GM23338 (cell line): ENCODE data around the gene TWIST2. TPM values are rescaled to one million over a fixed set of nuclear protein-coding genes. Genes with fewer than 3 reads are reported as not detected.

Experiments used
- ATAC-seq: fragments of 200-7000 bp; cut with Tn5 transposase; 3 replicates; pipeline ENCODE4 v1.9.1; 2020
- DNase-seq: peaks from one replicate; pipeline ENCODE4 v3.0.0-alpha.2; 2015; ENCODE audit warnings: low spot score
- H2AFZ ChIP-seq: fragments of 200-600 bp; sonication (generic); 2 replicates; pipeline ENCODE4 v1.8.0; 2016; ENCODE audit warnings: antibody characterized with exemption, mild to moderate bottlenecking, moderate library complexity
- H3F3A ChIP-seq: fragments of 200-600 bp; sonication (generic); replicated peaks from 2 replicates; pipeline ENCODE4 v1.8.0; 2017; ENCODE audit warnings: antibody characterized with exemption, mixed run types, low read depth
- H3K27ac ChIP-seq: fragments of 200-600 bp; sonication (generic); 2 replicates; pipeline ENCODE4 v1.6.1; 2016; ENCODE audit warnings: low read depth
- H3K27me3 ChIP-seq: fragments of 200-600 bp; sonication (generic); 2 replicates; pipeline ENCODE4 v1.8.0; 2016; ENCODE audit warnings: mild to moderate bottlenecking, mixed run types, moderate library complexity; ENCODE audit not compliant: insufficient read depth
- H3K36me3 ChIP-seq: fragments of 200-600 bp; sonication (generic); 2 replicates; pipeline ENCODE4 v1.8.0; 2016; ENCODE audit warnings: mild to moderate bottlenecking; ENCODE audit not compliant: insufficient read depth
- H3K4me1 ChIP-seq: fragments of 200-600 bp; sonication (generic); 2 replicates; pipeline ENCODE4 v1.8.0; 2016; ENCODE audit warnings: mild to moderate bottlenecking, moderate library complexity; ENCODE audit not compliant: insufficient read depth
- H3K4me2 ChIP-seq: fragments of 200-600 bp; sonication (generic); 2 replicates; pipeline ENCODE4 v1.7.1; 2017; ENCODE audit warnings: mixed run types
- H3K4me3 ChIP-seq: fragments of 200-600 bp; sonication (generic); 2 replicates; pipeline ENCODE4 v1.6.1; 2016; ENCODE audit warnings: mixed run types
- H3K79me2 ChIP-seq: fragments of 200-600 bp; sonication (generic); replicated peaks from 2 replicates; pipeline ENCODE4 v1.8.0; 2017; ENCODE audit warnings: mild to moderate bottlenecking; ENCODE audit not compliant: insufficient read depth
- H3K9me2 ChIP-seq: fragments of 200-600 bp; sonication (generic); 2 replicates; pipeline ENCODE4 v1.8.0; 2017; ENCODE audit not compliant: insufficient read depth
- H4K20me1 ChIP-seq: fragments of 200-600 bp; sonication (generic); replicated peaks from 2 replicates; pipeline ENCODE4 v1.8.0; 2017; ENCODE audit warnings: mild to moderate bottlenecking; ENCODE audit not compliant: insufficient read depth
- H3K27ac Mint-ChIP-seq: 2 replicates; pipeline ENCODE4 v1.8.0; 2020; ENCODE audit warnings: inconsistent platforms, mild to moderate bottlenecking, moderate library complexity, mixed read lengths
- H3K27me3 Mint-ChIP-seq: 3 replicates; pipeline ENCODE4 v1.8.0; 2022; ENCODE audit warnings: low read depth, mild to moderate bottlenecking, moderate library complexity, mixed read lengths, inconsistent platforms; ENCODE audit not compliant: insufficient read depth, poor library complexity
- H3K36me3 Mint-ChIP-seq: 3 replicates; pipeline ENCODE4 v1.8.0; 2021; ENCODE audit warnings: low read depth, mild to moderate bottlenecking, inconsistent platforms, moderate library complexity, mixed read lengths
- H3K4me1 Mint-ChIP-seq: 3 replicates; pipeline ENCODE4 v1.8.0; 2020; ENCODE audit warnings: mild to moderate bottlenecking, inconsistent platforms, mixed read lengths
- H3K4me3 Mint-ChIP-seq: 3 replicates; pipeline ENCODE4 v1.8.0; 2021; ENCODE audit warnings: moderate library complexity, mild to moderate bottlenecking, inconsistent platforms, mixed read lengths
- H3K9me3 Mint-ChIP-seq: 3 replicates; pipeline ENCODE4 v1.8.0; 2020; ENCODE audit warnings: moderate library complexity, mild to moderate bottlenecking, inconsistent platforms, mixed read lengths
- CREB1 ChIP-seq: fragments of 250-450 bp; sonication (Bioruptor Pico); IDR thresholded peaks from 2 replicates; pipeline ENCODE4 v1.5.0; 2020; ENCODE audit warnings: low read depth, mild to moderate bottlenecking, moderate library complexity
- EZH2 ChIP-seq: fragments of 200-600 bp; sonication (generic); IDR thresholded peaks from one replicate; pipeline ENCODE4 v1.8.0; 2017; ENCODE audit warnings: antibody characterized with exemption, mild to moderate bottlenecking, low read depth; ENCODE audit not compliant: unreplicated experiment
- EZH2phosphoT487 ChIP-seq: fragments of 200-600 bp; sonication (generic); IDR thresholded peaks from one replicate; pipeline ENCODE4 v1.8.1; 2018; ENCODE audit warnings: antibody characterized with exemption; ENCODE audit not compliant: unreplicated experiment
- JUNB ChIP-seq: IDR thresholded peaks from one replicate; pipeline ENCODE4 v1.6.1; 2016; ENCODE audit warnings: antibody characterized with exemption; ENCODE audit not compliant: unreplicated experiment
- NANOG ChIP-seq: IDR thresholded peaks from 2 replicates; pipeline ENCODE4 v1.6.1; 2016; ENCODE audit warnings: antibody characterized with exemption, borderline replicate concordance
- POLR2AphosphoS5 ChIP-seq: IDR thresholded peaks from 2 replicates; pipeline ENCODE4 v1.6.1; 2016; ENCODE audit warnings: antibody characterized with exemption, low read depth
- STAT1 ChIP-seq: IDR thresholded peaks from one replicate; pipeline ENCODE4 v1.6.1; 2016; ENCODE audit warnings: antibody characterized with exemption; ENCODE audit not compliant: unreplicated experiment
- ZNF114 ChIP-seq: fragments of 250-450 bp; sonication (Bioruptor Pico); IDR thresholded peaks from 2 replicates; pipeline ENCODE4 v1.5.0; 2020; ENCODE audit warnings: mild to moderate bottlenecking, moderate library complexity
- ZNF331 ChIP-seq: fragments of 250-450 bp; sonication (Bioruptor Pico); IDR thresholded peaks from 2 replicates; pipeline ENCODE4 v1.5.0; 2020; ENCODE audit warnings: low read depth, mild to moderate bottlenecking, moderate library complexity
- polyA plus RNA-seq: library from polyadenylated mRNA; unstranded; fragments of >200 nt; fragmentation: Nextera tagmentation; extraction: Ambion mirVana; gene quantifications from 2 replicates; pipeline ENCODE4 v1.2.1, GENCODE V29; 2016
- total RNA-seq: library from RNA; depleted of rRNA; stranded (reverse); fragments of >200 nt; shearing (Covaris generic); gene quantifications from 2 replicates; pipeline ENCODE4 v1.2.3, GENCODE V29; 2014
- TF ChIP-seq, protein P1 (sequence below): IDR thresholded peaks from one replicate; pipeline ENCODE4 v1.6.1; 2018; ENCODE audit warnings: antibody characterized with exemption; ENCODE audit not compliant: unreplicated experiment
- TF ChIP-seq, protein P2 (sequence below): fragments of 250-450 bp; sonication (Bioruptor Pico); IDR thresholded peaks from 2 replicates; pipeline ENCODE4 v1.5.0; 2020; ENCODE audit warnings: mild to moderate bottlenecking, moderate library complexity
- TF ChIP-seq, protein P3 (sequence below): IDR thresholded peaks from 2 replicates; pipeline ENCODE4 v1.6.1; 2016; ENCODE audit warnings: antibody characterized with exemption
- TF ChIP-seq, protein P4 (sequence below), 2 experiments: fragments of 200-600 bp in 1 of 2; sonication (generic) in 1 of 2; conservative IDR thresholded peaks; 2 replicates each; pipeline versions ENCODE4 v1.5.1 to v1.6.1; 2016 to 2017; ENCODE audit warnings: antibody characterized with exemption in 2 of 2, low read depth in 2 of 2, mild to moderate bottlenecking in 2 of 2, moderate library complexity in 1 of 2

The TWIST2 gene
- total and polyA plus RNA-seq, 2 experiments from 2014 or later: 7.0 to 12.5 TPM

DNA sequence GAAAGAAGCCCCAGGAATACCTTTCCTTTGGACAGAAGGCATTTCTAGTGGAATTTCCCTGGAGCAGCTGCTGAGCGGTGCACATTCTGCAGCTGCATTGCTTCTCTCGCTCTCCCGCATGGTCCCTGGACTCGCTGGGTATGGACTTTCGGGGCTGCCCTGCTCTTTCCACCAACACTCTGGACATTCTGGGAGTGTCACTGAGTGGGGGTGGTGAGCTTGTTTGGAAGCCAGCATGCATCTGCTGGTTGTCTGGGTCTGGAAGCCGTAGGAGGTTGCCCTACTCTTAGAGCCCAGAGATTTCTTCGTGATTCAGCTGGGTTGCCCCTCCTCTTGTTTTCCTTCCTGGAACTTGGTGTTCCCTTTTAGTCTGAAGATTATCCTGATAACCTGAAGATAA, 52.6 kb downstream of the TWIST2 start:
- no peak overlapping the region for H3K4me3 ChIP-seq
- DNase-seq (no peak), ATAC-seq (no peak)
- H3K79me2 ChIP-seq: no peaks in the 10 kb centered on the region
- H2AFZ ChIP-seq: no peak overlapping the region
- peaks cover 9% of the 10 kb centered on the region; the same call in 2 of the 3 replicates for H3K4me1 Mint-ChIP-seq
- H3K4me2 ChIP-seq: no peak overlapping the region
- TF ChIP-seq STAT1: no peak
- no peak for TF ChIP-seq EZH2
- TF ChIP-seq, protein P1, sequence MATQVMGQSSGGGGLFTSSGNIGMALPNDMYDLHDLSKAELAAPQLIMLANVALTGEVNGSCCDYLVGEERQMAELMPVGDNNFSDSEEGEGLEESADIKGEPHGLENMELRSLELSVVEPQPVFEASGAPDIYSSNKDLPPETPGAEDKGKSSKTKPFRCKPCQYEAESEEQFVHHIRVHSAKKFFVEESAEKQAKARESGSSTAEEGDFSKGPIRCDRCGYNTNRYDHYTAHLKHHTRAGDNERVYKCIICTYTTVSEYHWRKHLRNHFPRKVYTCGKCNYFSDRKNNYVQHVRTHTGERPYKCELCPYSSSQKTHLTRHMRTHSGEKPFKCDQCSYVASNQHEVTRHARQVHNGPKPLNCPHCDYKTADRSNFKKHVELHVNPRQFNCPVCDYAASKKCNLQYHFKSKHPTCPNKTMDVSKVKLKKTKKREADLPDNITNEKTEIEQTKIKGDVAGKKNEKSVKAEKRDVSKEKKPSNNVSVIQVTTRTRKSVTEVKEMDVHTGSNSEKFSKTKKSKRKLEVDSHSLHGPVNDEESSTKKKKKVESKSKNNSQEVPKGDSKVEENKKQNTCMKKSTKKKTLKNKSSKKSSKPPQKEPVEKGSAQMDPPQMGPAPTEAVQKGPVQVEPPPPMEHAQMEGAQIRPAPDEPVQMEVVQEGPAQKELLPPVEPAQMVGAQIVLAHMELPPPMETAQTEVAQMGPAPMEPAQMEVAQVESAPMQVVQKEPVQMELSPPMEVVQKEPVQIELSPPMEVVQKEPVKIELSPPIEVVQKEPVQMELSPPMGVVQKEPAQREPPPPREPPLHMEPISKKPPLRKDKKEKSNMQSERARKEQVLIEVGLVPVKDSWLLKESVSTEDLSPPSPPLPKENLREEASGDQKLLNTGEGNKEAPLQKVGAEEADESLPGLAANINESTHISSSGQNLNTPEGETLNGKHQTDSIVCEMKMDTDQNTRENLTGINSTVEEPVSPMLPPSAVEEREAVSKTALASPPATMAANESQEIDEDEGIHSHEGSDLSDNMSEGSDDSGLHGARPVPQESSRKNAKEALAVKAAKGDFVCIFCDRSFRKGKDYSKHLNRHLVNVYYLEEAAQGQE: no peak
- no peak for TF ChIP-seq JUNB
- TF ChIP-seq, protein P2, sequence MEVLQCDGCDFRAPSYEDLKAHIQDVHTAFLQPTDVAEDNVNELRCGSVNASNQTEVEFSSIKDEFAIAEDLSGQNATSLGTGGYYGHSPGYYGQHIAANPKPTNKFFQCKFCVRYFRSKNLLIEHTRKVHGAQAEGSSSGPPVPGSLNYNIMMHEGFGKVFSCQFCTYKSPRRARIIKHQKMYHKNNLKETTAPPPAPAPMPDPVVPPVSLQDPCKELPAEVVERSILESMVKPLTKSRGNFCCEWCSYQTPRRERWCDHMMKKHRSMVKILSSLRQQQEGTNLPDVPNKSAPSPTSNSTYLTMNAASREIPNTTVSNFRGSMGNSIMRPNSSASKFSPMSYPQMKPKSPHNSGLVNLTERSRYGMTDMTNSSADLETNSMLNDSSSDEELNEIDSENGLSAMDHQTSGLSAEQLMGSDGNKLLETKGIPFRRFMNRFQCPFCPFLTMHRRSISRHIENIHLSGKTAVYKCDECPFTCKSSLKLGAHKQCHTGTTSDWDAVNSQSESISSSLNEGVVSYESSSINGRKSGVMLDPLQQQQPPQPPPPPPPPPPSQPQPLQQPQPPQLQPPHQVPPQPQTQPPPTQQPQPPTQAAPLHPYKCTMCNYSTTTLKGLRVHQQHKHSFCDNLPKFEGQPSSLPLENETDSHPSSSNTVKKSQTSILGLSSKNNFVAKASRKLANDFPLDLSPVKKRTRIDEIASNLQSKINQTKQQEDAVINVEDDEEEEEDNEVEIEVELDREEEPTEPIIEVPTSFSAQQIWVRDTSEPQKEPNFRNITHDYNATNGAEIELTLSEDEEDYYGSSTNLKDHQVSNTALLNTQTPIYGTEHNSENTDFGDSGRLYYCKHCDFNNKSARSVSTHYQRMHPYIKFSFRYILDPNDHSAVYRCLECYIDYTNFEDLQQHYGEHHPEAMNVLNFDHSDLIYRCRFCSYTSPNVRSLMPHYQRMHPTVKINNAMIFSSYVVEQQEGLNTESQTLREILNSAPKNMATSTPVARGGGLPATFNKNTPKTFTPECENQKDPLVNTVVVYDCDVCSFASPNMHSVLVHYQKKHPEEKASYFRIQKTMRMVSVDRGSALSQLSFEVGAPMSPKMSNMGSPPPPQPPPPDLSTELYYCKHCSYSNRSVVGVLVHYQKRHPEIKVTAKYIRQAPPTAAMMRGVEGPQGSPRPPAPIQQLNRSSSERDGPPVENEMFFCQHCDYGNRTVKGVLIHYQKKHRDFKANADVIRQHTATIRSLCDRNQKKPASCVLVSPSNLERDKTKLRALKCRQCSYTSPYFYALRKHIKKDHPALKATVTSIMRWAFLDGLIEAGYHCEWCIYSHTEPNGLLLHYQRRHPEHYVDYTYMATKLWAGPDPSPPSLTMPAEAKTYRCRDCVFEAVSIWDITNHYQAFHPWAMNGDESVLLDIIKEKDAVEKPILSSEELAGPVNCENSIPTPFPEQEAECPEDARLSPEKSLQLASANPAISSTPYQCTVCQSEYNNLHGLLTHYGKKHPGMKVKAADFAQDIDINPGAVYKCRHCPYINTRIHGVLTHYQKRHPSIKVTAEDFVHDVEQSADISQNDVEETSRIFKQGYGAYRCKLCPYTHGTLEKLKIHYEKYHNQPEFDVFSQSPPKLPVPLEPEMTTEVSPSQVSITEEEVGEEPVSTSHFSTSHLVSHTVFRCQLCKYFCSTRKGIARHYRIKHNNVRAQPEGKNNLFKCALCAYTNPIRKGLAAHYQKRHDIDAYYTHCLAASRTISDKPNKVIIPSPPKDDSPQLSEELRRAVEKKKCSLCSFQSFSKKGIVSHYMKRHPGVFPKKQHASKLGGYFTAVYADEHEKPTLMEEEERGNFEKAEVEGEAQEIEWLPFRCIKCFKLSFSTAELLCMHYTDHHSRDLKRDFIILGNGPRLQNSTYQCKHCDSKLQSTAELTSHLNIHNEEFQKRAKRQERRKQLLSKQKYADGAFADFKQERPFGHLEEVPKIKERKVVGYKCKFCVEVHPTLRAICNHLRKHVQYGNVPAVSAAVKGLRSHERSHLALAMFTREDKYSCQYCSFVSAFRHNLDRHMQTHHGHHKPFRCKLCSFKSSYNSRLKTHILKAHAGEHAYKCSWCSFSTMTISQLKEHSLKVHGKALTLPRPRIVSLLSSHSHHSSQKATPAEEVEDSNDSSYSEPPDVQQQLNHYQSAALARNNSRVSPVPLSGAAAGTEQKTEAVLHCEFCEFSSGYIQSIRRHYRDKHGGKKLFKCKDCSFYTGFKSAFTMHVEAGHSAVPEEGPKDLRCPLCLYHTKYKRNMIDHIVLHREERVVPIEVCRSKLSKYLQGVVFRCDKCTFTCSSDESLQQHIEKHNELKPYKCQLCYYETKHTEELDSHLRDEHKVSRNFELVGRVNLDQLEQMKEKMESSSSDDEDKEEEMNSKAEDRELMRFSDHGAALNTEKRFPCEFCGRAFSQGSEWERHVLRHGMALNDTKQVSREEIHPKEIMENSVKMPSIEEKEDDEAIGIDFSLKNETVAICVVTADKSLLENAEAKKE (CRISPR knock-in tag): no peak
- no peak for TF ChIP-seq ZNF114 (CRISPR knock-in tag)
- no peak for TF ChIP-seq NANOG
- TF ChIP-seq EZH2phosphoT487: no peak
- no peak for TF ChIP-seq CREB1 (CRISPR knock-in tag)
- TF ChIP-seq, protein P3, sequence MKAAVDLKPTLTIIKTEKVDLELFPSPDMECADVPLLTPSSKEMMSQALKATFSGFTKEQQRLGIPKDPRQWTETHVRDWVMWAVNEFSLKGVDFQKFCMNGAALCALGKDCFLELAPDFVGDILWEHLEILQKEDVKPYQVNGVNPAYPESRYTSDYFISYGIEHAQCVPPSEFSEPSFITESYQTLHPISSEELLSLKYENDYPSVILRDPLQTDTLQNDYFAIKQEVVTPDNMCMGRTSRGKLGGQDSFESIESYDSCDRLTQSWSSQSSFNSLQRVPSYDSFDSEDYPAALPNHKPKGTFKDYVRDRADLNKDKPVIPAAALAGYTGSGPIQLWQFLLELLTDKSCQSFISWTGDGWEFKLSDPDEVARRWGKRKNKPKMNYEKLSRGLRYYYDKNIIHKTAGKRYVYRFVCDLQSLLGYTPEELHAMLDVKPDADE: no peak
- TF ChIP-seq POLR2AphosphoS5: no peak
- TF ChIP-seq ZNF331 (CRISPR knock-in tag): no peak
- TF ChIP-seq, protein P4, sequence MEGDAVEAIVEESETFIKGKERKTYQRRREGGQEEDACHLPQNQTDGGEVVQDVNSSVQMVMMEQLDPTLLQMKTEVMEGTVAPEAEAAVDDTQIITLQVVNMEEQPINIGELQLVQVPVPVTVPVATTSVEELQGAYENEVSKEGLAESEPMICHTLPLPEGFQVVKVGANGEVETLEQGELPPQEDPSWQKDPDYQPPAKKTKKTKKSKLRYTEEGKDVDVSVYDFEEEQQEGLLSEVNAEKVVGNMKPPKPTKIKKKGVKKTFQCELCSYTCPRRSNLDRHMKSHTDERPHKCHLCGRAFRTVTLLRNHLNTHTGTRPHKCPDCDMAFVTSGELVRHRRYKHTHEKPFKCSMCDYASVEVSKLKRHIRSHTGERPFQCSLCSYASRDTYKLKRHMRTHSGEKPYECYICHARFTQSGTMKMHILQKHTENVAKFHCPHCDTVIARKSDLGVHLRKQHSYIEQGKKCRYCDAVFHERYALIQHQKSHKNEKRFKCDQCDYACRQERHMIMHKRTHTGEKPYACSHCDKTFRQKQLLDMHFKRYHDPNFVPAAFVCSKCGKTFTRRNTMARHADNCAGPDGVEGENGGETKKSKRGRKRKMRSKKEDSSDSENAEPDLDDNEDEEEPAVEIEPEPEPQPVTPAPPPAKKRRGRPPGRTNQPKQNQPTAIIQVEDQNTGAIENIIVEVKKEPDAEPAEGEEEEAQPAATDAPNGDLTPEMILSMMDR (conservative IDR thresholded peaks at IDR 0.05; ENCODE audit: low read depth in 2 of 2): no peak
- no peaks in the 10 kb centered on the region for H3K36me3 ChIP-seq
- no peaks in the 10 kb centered on the region for H3K27me3 Mint-ChIP-seq
- H3K27ac ChIP-seq: no peak overlapping the region
- H3K4me1 ChIP-seq: no peaks in the 10 kb centered on the region
- H3K27ac Mint-ChIP-seq: no peak overlapping the region
- H3F3A ChIP-seq: no peaks in the 10 kb centered on the region
- no peaks in the 10 kb centered on the region for H3K9me3 Mint-ChIP-seq
- no peaks in the 10 kb centered on the region for H3K9me2 ChIP-seq
- H3K36me3 Mint-ChIP-seq: no peaks in the 10 kb centered on the region
- H4K20me1 ChIP-seq: no peaks in the 10 kb centered on the region
- H3K4me3 Mint-ChIP-seq: no peak overlapping the region
- no peaks in the 10 kb centered on the region for H3K27me3 ChIP-seq
